Breast epithelium (tissue), 4 donors: ENCODE data around the gene CACNA2D1. TPM values are rescaled to one million over a fixed set of nuclear protein-coding genes. Genes with fewer than 3 reads are reported as not detected.
"Not testable (repeated sequence)": the region's sequence is repeated elsewhere in the genome, so short reads cannot be mapped to it uniquely, and the experiment has no call there.

Source experiments
- DNase-seq, 2 donors: peaks; one replicate each; pipeline ENCODE4 v3.0.0-alpha.2; 2019; ENCODE audit warnings: low spot score in 2 of 2
- H3K27ac ChIP-seq, 2 donors: fragments of 200-600 bp; sonication (generic) in 1 of 2; one replicate each; pipeline ENCODE4 v1.5.1; 2016 to 2019; ENCODE audit warnings: mild to moderate bottlenecking in 1 of 2
- H3K27me3 ChIP-seq, 2 donors: fragments of 200-600 bp; sonication (generic) in 1 of 2; one replicate each; pipeline versions ENCODE4 v1.5.1 to v1.6.0; 2017 to 2019; ENCODE audit warnings: control low read depth in 1 of 2, mild to moderate bottlenecking in 1 of 2
- H3K36me3 ChIP-seq: fragments of 200-600 bp; one replicate; pipeline ENCODE4 v1.5.1; 2019
- H3K4me1 ChIP-seq, 2 donors: fragments of 200-600 bp; sonication (generic); one replicate each; pipeline ENCODE4 v1.5.1; 2016 to 2019; ENCODE audit warnings: control low read depth in 1 of 2
- H3K4me3 ChIP-seq, 3 donors: fragments of 200-600 bp; sonication (generic); 1 replicate in 2 of 3; 2 replicates in 1 of 3; pipeline ENCODE4 v1.5.1; 2016 to 2019; ENCODE audit warnings: mild to moderate bottlenecking in 3 of 3, moderate library complexity in 2 of 3
- H3K9me3 ChIP-seq, 2 donors: fragments of 200-600 bp; sonication (generic) in 1 of 2; one replicate each; pipeline ENCODE4 v1.5.1; 2016 to 2019; ENCODE audit warnings: control low read depth in 1 of 2
- CTCF ChIP-seq, 3 donors: fragments of 450-650 bp; IDR thresholded peaks; one replicate each; pipeline ENCODE4 v1.5.1; 2016 to 2017; ENCODE audit warnings: antibody characterized with exemption in 3 of 3, mild to moderate bottlenecking in 3 of 3, moderate library complexity in 3 of 3
- POLR2A ChIP-seq: fragments of 450-650 bp; IDR thresholded peaks from one replicate; pipeline ENCODE4 v1.6.1; 2016; ENCODE audit warnings: antibody characterized with exemption, mild to moderate bottlenecking, moderate library complexity
- POLR2AphosphoS5 ChIP-seq, 3 donors: sonication (generic); formaldehyde crosslinking; IDR thresholded peaks; one replicate each; pipeline ENCODE4 v1.6.1; 2017; ENCODE audit warnings: antibody characterized with exemption in 3 of 3
- intact Hi-C: fragments of 100-400 bp; cut with DNase I; formaldehyde crosslinking; loops from one replicate; pipeline ENCODE4 v1.15.1; 2023; ENCODE audit warnings: low total_unique reads
- total RNA-seq, 3 donors: library from RNA; depleted of rRNA; stranded (reverse); fragments of >200 nt; gene quantifications; one replicate each; pipeline ENCODE4 v1.1.0, GENCODE V29; 2016

The CACNA2D1 gene
- total RNA-seq, 3 donors from 2014 or later: 10.2 to 79.4 (median 16.0) TPM

GRCh38 chr7:82153776-82154175 is 289.8 kb downstream of the CACNA2D1 start:
- Histone ChIP-seq H3K36me3 (no peaks in the 10 kb centered on the region), H3K4me1 (no peaks in the 10 kb centered on the region), H3K27me3 (no peaks in the 10 kb centered on the region), H3K9me3 (no peaks in the 10 kb centered on the region), H3K4me3 (no peak overlapping the region), H3K27ac (no peak overlapping the region)
- no peak for DNase-seq
- TF ChIP-seq POLR2AphosphoS5 (IDR thresholded peaks at IDR 0.05): no peak
- TF ChIP-seq POLR2A: no peak
- no peak for TF ChIP-seq CTCF (IDR thresholded peaks at IDR 0.05)
- intact Hi-C loops: no loop called here

- intact Hi-C loops: no loop called here
- Histone ChIP-seq H3K27me3 (no peaks in the 10 kb centered on the region), H3K27ac (no peak overlapping the region), H3K4me1 (no peaks in the 10 kb centered on the region), H3K9me3 (no peaks in the 10 kb centered on the region), H3K36me3 (no peaks in the 10 kb centered on the region), H3K4me3 (no peak overlapping the region)
- no peak for DNase-seq
- TF ChIP-seq CTCF (IDR thresholded peaks at IDR 0.05) (no peak), POLR2A (no peak), POLR2AphosphoS5 (IDR thresholded peaks at IDR 0.05) (no peak)
Measured at GRCh38 chr7:82152858-82153257, 290.7 kb downstream of the CACNA2D1 start.

GRCh38 chr7:82146491-82146890 is 297.1 kb downstream of the CACNA2D1 start:
- intact Hi-C loops: no loop called here
- Histone ChIP-seq H3K4me3 (no peak overlapping the region), H3K9me3 (no peaks in the 10 kb centered on the region), H3K27ac (no peak overlapping the region), H3K4me1 (no peaks in the 10 kb centered on the region), H3K27me3 (no peaks in the 10 kb centered on the region), H3K36me3 (no peaks in the 10 kb centered on the region)
- DNase-seq: no peak
- TF ChIP-seq POLR2AphosphoS5 (IDR thresholded peaks at IDR 0.05) (no peak), POLR2A (no peak), CTCF (IDR thresholded peaks at IDR 0.05) (no peak)

GRCh38 chr7:82142263-82142864 is 301.2 kb downstream of the CACNA2D1 start:
- DNase-seq: no peak
- H3K4me3 ChIP-seq: no peak overlapping the region
- TF ChIP-seq CTCF (IDR thresholded peaks at IDR 0.05): no peak
- no peak for TF ChIP-seq POLR2A
- no peak for TF ChIP-seq POLR2AphosphoS5 (IDR thresholded peaks at IDR 0.05)
- H3K27me3 ChIP-seq: no peaks in the 10 kb centered on the region
- intact Hi-C loops: no loop called here
- no peaks in the 10 kb centered on the region for H3K36me3 ChIP-seq
- no peaks in the 10 kb centered on the region for H3K9me3 ChIP-seq
- H3K4me1 ChIP-seq: no peaks in the 10 kb centered on the region
- no peak overlapping the region for H3K27ac ChIP-seq

GRCh38 chr7:82141427-82141826 is 302.1 kb downstream of the CACNA2D1 start:
- H3K27ac ChIP-seq: no peak overlapping the region
- intact Hi-C loops: no loop called here
- H3K4me3 ChIP-seq: no peak overlapping the region
- TF ChIP-seq POLR2AphosphoS5 (IDR thresholded peaks at IDR 0.05) (no peak), CTCF (IDR thresholded peaks at IDR 0.05) (no peak), POLR2A (no peak)
- no peaks in the 10 kb centered on the region for H3K36me3 ChIP-seq
- H3K9me3 ChIP-seq: no peaks in the 10 kb centered on the region
- H3K27me3 ChIP-seq: no peaks in the 10 kb centered on the region
- no peaks in the 10 kb centered on the region for H3K4me1 ChIP-seq
- DNase-seq: no peak

- H3K4me3 ChIP-seq, H3K36me3 ChIP-seq, H3K27ac ChIP-seq, intact Hi-C loops, H3K27me3 ChIP-seq, DNase-seq, H3K4me1 ChIP-seq, H3K9me3 ChIP-seq: not testable (repeated sequence)
Measured at GRCh38 chr7:82140608-82141007, 303.0 kb downstream of the CACNA2D1 start.
